Endometrial microvascular endothelial cells (primary cell): Measurements from ENCODE around the gene CD200R1. TPM values are rescaled to one million over a fixed set of nuclear protein-coding genes. Genes with fewer than 3 reads are reported as not detected.
"Not testable (repeated sequence)": the region's sequence is repeated elsewhere in the genome, so short reads cannot be mapped to it uniquely, and the experiment has no call there.

ENCODE experiments used
- in situ Hi-C: cut with HindIII; loops from 2 replicates; pipeline ENCODE4 v1.10.0; 2017; ENCODE audit warnings: low sequenced_read_pairs, low pct_unique_long_range_greater_than_20kb; ENCODE audit errors: inconsistent ontology term
- total RNA-seq: library from RNA; depleted of rRNA; stranded (reverse); fragments of >200 nt; gene quantifications from one replicate; pipeline ENCODE4 v1.2.3, GENCODE V29; 2015; ENCODE audit errors: inconsistent ontology term

The CD200R1 gene
- total RNA-seq, 1 donor from 2014 or later, result not detected

DNA sequence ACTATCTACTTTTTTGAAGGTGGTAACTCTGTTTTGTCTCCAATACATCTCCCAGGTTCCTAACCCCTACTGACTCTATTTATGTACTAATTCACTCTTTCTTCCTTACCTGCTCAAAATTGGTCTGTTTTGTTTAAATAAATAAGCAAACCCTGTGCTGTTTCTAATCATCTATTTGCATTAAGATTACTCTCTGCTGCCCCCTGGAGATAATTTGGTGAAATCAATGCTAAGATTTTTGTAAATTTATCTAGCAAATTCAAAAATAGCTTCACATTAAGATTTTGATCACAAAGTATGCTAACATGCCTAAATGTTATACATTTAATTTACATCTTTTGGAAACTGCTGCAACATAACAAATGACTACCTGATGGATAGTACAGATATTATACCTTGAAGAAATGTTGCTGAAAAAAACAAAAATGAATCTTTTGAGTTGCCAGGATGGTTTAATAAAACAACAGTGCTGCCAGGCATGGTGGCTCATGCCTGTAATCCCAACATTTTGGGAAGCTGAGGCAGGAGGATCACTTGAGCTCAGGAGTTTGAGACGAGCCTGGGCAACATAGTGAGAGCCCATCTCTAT is 4.4 kb upstream of the CD200R1 start:
- in situ Hi-C loops, result loop anchor here (25.0 kb wide), 1 partner anchor 367 kb away; no protein-coding TSS in a partner anchor

DNA sequence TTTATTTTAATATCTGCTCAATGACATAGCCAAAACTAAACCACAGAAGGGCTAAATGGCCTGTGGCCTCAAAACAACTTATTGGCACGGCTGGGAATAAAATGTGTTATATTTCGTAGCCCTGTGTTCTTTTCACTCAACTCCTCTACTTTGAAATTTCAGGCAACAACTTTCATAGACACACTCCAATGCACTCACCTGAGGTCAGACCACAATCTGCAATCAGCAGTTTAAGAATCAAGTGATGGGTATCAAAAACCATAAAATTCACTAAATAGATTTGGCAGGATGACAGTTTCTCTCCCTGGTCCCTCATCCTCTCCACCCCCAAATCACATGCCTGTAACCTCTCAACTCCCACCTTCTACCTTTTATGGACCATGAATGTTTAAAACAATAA is 2.0 kb upstream of the CD200R1 start:
- in situ Hi-C loops, result loop anchor here (25.0 kb wide), 1 partner anchor 365 kb away; no protein-coding TSS in a partner anchor

DNA sequence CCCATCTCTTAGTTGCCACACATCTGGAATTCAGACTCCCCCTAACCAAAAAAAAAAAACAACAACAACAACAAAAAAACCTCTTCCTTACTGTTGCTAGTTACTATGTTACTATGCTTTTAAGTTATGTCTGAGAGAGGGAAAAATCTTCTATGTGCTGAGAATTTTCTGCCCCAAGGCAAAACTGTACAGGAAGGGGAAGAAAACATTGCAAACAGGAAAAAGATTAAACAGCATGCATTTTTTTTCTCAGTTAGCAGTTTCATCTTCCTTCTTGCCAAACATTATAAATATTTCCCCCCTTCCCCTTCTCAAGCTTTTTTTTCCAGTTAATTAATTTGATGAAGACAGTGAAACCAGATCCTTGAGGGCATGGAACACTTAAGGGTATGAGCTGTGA is 1.1 kb upstream of the CD200R1 start:
- in situ Hi-C loops, result loop anchor here (25.0 kb wide), 1 partner anchor 364 kb away; no protein-coding TSS in a partner anchor

DNA sequence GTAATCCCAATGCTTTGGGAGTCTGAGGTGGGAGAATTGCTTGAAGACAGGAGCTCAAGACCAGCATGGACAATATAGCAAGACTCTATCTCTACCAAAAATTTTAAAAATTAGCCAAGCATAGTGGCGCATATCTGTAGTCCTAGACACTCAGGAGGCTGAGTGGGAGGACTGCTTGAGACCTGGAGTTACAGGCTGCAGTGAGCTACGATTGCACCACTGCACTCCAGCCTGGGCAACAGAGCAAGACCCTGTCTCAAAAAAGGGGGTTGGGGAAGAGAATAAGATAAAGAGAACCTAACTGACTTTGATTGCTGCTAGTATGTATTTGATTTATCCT is 755 bp downstream of the CD200R1 start:
- in situ Hi-C loops, result no loop called here

DNA sequence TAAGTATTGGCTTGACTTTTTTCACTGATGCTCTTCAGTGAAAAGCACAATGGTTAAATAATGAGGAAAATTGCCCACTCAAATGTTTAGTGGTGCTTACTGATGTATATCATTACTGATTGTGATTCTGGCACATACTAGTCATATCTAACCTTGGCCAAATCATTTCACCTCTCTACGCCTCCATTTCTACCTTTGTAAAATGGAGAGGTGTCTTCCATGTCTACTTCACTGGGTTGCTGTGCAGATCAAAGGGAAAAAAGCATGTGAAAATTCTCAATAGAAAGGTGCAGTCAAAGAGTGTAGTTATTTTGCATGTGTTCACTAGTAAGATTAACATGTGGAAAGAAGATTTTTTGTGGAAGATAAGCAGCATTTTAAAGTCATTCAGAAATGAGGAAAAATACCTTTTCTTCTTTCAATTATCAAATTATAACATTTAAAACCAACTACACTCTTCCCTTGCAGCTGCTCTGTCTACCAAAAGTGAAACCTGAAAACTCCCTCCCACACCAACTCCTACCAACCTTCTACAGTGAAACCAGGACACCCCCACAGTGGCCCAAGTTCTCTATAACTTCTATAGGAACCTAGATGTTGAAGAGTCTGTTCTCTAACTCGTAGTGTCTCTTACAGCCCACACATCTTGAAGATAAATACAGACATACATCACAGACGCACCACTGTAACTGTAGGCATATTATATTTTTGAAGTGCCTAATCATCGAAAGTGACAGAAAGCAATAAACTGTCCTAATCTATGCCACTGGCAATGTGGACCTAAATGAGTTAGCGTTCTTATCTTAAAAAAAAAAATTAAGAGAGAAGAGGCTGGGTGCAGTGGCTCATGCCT is 1.4 kb downstream of the CD200R1 start:
- in situ Hi-C loops, result no loop called here

DNA sequence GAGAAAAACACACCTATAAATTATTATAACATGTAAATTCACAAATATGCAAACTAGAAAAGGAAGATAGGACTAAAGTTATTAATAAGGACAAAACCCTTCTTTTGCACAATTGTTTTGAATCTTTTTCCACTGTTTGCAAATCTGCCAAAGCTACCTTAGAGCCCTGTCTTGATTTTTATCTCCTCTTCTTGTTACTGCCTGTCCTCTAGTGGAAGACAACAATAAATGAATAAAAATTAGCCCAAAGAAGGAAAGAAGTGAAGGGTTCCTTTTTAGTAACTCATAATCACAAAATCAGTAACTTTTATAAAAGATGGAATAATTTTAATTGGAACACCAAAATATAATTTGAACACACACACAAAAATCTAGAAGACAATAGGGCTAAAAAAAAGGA is 2.7 kb downstream of the CD200R1 start:
- in situ Hi-C loops, result no loop called here

DNA sequence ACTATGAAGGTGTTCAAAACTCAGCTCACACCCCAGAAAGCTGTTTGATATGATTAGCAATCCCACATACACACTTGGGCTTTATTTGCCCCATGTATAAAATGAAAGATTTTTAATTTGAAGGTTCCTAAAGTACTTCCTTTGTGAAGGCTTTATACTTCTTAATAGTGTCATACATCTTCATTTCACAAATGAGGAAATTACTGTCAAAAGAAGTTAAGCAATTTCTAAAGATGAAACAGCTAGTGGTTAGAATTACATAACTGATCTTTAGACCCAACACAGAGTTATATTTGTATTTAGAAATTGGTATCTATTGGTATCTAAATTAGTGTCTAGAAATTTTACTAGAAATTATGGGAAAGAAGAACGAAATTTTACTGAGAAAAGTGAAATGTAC is 7.1 kb downstream of the CD200R1 start:
- in situ Hi-C loops, result no loop called here

DNA sequence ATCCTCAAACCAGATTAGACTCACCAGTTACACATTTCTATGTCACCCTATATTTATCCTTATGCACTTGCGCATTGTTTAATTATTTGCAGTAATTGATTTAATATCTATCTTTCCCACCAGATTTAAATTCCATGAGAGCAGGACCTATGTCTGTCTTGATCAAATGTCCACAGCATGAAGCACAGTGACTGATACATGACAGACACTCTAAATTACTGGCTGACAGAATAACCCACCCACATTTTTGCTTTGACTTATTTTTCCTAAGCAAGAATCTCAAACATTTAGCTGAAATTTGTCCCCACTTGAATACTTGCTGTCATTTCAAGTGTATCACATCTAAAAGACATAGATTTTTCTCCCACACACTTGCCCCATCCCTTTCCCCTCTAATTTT is 7.5 kb downstream of the CD200R1 start:
- in situ Hi-C loops, result no loop called here

DNA sequence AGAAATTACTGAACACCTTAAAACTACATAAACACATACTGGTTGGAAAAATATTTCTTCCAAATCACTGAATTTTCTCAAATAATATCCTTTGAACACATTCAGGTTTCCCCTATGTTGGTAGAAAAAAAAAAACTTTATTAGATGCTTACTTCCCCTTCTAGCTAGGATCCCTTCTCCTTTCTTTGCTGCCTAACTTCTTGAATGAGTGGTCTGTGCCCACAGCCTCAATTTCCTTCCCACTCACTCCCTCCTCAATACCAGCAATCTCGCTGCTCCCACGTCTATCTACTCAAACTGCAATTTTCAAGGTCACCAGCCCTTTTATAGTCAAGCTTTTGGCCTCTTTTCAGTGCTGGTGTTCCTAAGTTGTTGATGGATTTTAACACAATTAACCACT is 8.3 kb downstream of the CD200R1 start:
- in situ Hi-C loops, result no loop called here

DNA sequence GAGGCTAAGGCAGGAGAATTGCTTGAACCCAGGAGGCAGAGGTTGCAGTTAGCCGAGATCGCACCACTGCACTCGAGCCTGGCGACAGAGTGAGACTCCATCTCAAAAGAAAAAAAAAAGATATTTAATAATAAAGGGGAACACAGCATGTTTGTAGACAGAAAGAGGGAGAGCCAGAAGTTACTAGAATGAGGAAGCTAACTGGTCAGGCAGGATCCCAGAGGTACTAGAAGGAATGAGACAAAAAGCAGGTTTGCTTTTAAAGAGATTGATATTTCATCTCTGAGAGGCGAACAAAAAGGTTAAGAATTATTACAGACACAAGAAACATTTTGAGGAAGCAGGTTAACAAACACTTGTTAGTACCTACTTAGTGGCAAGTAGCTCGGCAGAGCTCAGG is 9.2 kb downstream of the CD200R1 start:
- in situ Hi-C loops, result no loop called here

DNA sequence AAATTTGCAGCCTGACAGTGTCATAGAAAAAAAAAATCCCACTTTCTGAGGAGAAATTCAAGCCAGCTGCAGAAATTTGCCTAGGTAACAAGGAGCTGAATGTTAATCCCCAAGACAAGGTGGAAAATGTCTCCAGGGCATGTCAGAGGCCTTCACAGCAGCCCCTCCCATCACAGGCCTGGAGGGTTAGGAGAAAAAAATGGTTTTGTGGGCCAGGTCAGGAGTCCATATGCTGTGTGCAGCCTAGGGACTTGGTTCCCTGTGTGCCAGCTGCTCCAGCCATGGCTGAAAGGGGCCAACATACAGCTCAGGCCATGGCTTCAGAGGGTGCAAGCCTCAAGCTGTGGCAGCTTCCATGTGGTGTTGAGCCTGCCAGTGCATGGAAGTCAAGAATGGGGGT is 11.2 kb downstream of the CD200R1 start:
- in situ Hi-C loops, result no loop called here

DNA sequence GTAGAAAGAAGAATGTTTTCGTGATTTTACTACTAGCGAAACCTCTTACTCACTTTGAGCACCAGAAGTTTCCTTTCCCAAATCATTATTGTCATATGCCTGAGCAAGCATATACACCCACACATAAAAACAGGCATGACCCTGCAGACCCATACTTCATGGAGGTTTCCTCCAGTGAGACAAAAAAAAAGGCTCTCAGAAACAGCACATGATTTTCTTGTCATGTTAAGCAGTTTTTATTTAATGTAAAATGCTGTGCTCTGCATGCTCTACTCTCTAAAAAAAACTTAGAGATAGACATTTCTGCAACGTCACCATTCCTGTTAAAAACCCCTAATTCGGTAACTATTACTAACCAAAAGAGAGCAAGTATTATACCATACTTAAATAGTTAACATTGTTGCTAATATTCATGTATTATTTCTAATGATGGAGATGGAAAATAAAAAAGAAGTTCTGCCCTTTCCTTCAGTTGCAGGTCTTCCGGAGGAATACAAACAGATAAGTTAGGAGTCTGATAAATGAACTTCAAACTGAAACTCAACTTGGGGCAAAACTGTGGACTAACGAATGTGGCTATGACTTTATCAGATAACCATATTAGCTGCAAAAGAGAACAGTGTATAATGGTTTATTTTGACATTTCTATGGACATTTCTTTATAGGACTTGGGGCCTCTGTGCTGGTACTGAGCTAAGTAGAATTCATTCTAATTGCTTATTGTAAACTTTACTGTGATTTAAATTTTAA is 15.9 kb downstream of the CD200R1 start:
- in situ Hi-C loops, result no loop called here

DNA sequence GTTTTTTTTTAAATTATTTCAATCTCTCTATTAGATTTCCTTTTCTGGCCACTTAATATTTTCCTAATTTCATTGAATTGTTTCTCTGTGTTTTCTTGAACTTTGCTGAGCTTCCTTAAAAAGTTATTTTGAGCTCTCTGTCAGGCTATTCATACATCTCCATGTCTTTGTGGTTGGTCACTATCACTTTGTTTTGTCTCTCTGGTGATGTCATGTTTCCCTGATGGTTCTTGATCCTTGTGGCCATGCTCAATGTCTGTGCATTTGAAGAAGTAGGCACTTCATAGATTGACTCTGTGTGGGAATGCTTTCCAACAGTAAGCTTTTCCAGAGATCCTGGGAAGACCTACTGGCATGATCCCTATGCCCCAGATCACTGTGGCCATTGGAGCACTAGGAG is 18.6 kb downstream of the CD200R1 start:
- in situ Hi-C loops, result no loop called here

DNA sequence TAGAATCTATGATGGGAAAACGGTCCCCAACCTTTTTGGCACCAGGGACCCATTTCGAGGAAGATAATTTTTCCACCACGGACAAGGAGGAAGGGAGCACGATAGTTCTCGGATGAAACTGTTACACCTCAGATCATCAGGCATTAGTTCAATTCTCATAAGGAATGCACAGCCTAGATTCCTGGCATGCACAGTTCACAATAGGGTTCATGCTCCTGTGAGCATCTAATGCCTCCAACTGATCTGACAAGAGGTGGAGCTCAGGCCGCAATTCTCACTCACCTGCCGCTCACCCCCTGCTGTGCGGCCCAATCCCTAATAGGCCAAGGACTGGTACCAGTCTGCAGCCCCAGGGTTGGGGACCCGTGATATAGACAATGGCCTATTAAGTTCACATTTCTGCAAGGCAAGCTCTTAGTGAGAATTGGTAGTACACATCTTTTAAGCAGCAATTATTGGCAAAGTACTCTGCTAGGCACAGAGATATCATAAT is 26.5 kb downstream of the CD200R1 start:
- in situ Hi-C loops, result no loop called here

DNA sequence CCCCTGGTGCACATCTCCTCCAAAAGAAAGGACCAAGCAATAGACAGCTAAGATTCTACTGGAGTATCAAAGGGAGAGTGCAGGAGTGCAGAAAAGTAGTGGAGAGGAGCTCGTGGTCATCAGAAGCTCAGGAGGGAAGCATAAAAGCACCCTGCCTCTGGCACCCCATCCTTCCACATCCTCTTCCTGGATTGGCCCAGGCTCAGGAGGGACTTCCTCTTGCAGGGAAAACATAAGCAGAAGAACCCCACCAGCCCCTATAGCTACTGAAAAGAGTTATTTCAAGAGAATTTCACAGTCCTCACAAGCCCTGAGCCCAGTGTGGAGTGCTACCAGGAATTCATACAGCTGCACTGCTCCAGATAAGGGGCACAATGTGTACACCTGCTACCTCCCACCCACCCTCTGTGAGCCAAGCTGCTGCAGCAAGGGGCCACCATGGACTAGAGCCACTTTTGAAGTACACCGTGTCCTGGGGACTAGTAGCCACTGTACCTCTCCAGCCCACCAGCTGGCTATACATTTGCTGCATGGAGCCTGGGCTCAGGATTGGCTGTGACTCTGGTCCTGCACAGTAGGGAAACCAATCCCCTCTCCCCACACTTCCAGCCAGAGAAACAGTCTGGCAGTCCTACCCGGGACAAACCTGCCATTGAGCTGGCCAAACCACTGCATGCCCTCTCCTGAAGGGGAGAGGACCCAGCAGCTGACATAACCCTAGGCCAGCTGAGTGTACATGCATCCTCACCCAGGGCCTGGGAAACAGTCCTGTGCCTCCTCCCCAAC is 43.0 kb downstream of the CD200R1 start:
- in situ Hi-C loops, result no loop called here

DNA sequence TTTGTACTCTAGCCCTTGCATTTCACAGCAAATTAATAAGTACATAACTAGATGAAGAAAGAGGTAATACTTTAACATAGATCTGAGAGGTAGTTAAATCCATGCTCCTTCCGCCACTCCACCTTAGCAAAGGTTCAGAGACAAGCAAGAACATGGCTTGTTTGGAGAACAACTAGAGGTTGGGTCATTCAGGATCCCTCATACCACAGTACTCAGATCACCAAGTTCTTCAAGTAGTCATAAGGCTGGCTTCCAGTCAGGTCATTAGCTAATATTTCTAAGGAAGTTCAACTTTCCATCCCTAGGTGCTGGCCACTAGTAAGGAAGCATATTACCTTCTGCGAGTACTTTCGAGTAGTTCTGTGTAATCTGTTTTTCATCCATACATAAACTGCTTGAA is 44.1 kb downstream of the CD200R1 start:
- in situ Hi-C loops, result no loop called here

DNA sequence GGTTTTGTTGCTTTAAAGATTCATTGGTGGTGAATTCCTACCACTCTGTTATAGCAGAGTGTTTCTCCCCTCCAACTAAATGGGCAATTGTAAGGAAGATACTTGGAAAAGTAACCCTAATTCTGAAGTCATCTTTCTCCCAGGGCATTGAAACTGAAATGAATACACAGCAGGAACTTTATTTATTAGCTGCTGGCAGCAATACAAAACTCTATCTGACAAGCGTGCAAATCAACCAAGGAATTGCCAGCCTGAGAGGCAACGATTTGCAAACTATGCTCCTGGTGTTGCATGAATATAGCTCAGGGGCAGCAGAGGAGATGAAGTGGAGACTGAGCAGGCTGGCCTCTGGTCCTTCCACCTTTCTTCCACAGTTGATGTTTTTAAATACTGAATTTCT is 48.9 kb downstream of the CD200R1 start:
- in situ Hi-C loops, result no loop called here

DNA sequence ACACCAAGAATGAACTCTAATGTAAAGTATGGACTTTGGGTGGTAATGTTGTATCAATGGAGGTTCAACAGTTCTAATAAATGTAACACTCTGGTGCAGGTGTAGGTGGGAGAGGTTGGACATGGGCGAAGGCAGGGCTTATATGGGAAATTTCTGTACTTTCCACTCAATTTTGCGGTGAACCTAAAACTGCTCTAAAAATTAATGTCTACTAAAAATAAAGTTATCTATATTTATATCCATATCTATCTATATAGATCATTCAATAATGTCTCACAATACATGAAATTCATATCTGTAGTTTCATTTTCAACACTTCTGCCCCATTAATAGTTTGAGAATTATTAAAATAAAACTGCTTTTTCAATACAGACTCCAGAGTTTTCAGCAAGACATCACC is 49.3 kb downstream of the CD200R1 start:
- in situ Hi-C loops, result no loop called here

DNA sequence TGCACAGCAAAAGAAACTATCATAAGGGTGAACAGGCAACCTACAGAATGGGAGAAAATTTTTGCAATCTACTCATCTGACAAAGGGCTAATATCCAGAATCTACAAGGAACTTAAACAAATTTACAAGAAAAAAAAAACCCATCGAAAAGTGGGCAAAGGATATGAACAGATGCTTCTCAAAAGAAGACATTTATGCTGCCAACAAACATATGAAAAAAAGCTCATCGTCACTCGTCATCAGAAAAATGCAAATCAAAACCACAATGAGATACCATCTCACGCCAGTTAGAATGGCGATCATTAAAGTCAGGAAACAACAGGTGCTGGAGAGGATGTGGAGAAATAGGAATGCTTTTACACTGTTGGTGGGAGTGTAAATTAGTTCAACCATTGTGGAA is 55.4 kb downstream of the CD200R1 start:
- in situ Hi-C loops, result not testable (repeated sequence)
